NCI-H2227 (cell line): ENCODE measurements around the gene GTF2H4.
"Not testable (repeated sequence)": the region's sequence is repeated elsewhere in the genome, so short reads cannot be mapped to it uniquely, and the experiment has no call there.

Experiments used
- DNase-seq: peaks from one replicate; lab custom pipeline; 2025; ENCODE audit not compliant: unreplicated experiment; lab: John Stamatoyannopoulos, UW

GTF2H4 gene

GRCh38 chr6:30893666-30894065 is 14.3 kb upstream of the GTF2H4 start:
- DNase-seq, result no peak

- DNase-seq, result no peak
These were observed 13.6 kb upstream of the GTF2H4 start for GRCh38 chr6:30894381-30894780.

GRCh38 chr6:30894935-30895334 is 13.1 kb upstream of the GTF2H4 start:
- no peak for DNase-seq

- DNase-seq, result no peak
These were observed 12.7 kb upstream of the GTF2H4 start for GRCh38 chr6:30895343-30895742.

- no peak for DNase-seq
These were observed 11.5 kb upstream of the GTF2H4 start for GRCh38 chr6:30896541-30896940.

GRCh38 chr6:30897882-30898281 is 10.1 kb upstream of the GTF2H4 start:
- DNase-seq, result no peak

- no peak for DNase-seq
These were observed 9.2 kb upstream of the GTF2H4 start for GRCh38 chr6:30898750-30899360.

GRCh38 chr6:30900863-30901417 is 7.1 kb upstream of the GTF2H4 start:
- DNase-seq, result no peak

GRCh38 chr6:30901436-30901835 is 6.6 kb upstream of the GTF2H4 start:
- no peak for DNase-seq

GRCh38 chr6:30902196-30902595 is 5.8 kb upstream of the GTF2H4 start:
- DNase-seq, result not testable (repeated sequence)

GRCh38 chr6:30902709-30903108 is 5.3 kb upstream of the GTF2H4 start:
- DNase-seq, result no peak

GRCh38 chr6:30903236-30903635 is 4.8 kb upstream of the GTF2H4 start:
- no peak for DNase-seq

GRCh38 chr6:30907290-30907757 is 683 bp upstream of the GTF2H4 start:
- DNase-seq, result not testable (repeated sequence)

GRCh38 chr6:30908700-30909099 is 693 bp downstream of the GTF2H4 start:
- DNase-seq, result no peak

GRCh38 chr6:30910473-30910872 is 2.5 kb downstream of the GTF2H4 start:
- DNase-seq, result not testable (repeated sequence)

GRCh38 chr6:30912746-30913520 is 4.9 kb downstream of the GTF2H4 start:
- no peak for DNase-seq

- DNase-seq, result no peak
These were observed 5.7 kb downstream of the GTF2H4 start for GRCh38 chr6:30913721-30914075.

- DNase-seq, result peak; percentile 85
These were observed 6.3 kb downstream of the GTF2H4 start, which contains the start of gene VARS2 for GRCh38 chr6:30914076-30914853. Gene VARS2 (plus strand): TSS chr6:30914238. CDS start chr6:30914837, 599 bp downstream.

- no peak for DNase-seq
These were observed 7.0 kb downstream of the GTF2H4 start for GRCh38 chr6:30914854-30915590.

- DNase-seq, result peak; percentile 60
These were observed 7.6 kb downstream of the GTF2H4 start for GRCh38 chr6:30915591-30915946.

GRCh38 chr6:30917041-30917440 is 9.0 kb downstream of the GTF2H4 start:
- DNase-seq, result no peak
